ENCODE data around the gene EFCAB8.
"Not testable (repeated sequence)": the region's sequence is repeated elsewhere in the genome, so short reads cannot be mapped to it uniquely, and the experiment has no call there.

EFCAB8 gene

GRCh38 chr20:32842688-32843524 is 15.8 kb upstream of the EFCAB8 start:
- no peak for DNase-seq

- DNase-seq, result no peak
These were observed 12.9 kb upstream of the EFCAB8 start for GRCh38 chr20:32845786-32846185.

- DNase-seq, result no peak
These were observed 11.9 kb upstream of the EFCAB8 start for GRCh38 chr20:32846852-32847251.

- DNase-seq, result no peak
These were observed 10.8 kb upstream of the EFCAB8 start for GRCh38 chr20:32847964-32848363.

- no peak for DNase-seq
These were observed 9.9 kb upstream of the EFCAB8 start for GRCh38 chr20:32848846-32849245.

- no peak for DNase-seq
These were observed 9.1 kb upstream of the EFCAB8 start for GRCh38 chr20:32849577-32849976.

- no peak for DNase-seq
These were observed 3.3 kb upstream of the EFCAB8 start for GRCh38 chr20:32855387-32855786.

GRCh38 chr20:32858189-32858588 is 534 bp upstream of the EFCAB8 start:
- DNase-seq, result no peak

- no peak for DNase-seq
These were observed 2.7 kb downstream of the EFCAB8 start for GRCh38 chr20:32861446-32861845.

GRCh38 chr20:32869562-32869961 is 10.8 kb downstream of the EFCAB8 start:
- DNase-seq, result no peak

- not testable (repeated sequence) for DNase-seq
These were observed 11.8 kb downstream of the EFCAB8 start for GRCh38 chr20:32870526-32870925.

- no peak for DNase-seq
These were observed 12.3 kb downstream of the EFCAB8 start for GRCh38 chr20:32870985-32871384.

GRCh38 chr20:32871627-32872160 is 13.0 kb downstream of the EFCAB8 start:
- no peak for DNase-seq

- no peak for DNase-seq
These were observed 13.5 kb downstream of the EFCAB8 start for GRCh38 chr20:32872266-32872665.

GRCh38 chr20:32875673-32876072 is 16.9 kb downstream of the EFCAB8 start:
- DNase-seq, result no peak

GRCh38 chr20:32877507-32877906 is 18.8 kb downstream of the EFCAB8 start:
- no peak for DNase-seq

GRCh38 chr20:32878820-32879219 is 20.1 kb downstream of the EFCAB8 start:
- no peak for DNase-seq

GRCh38 chr20:32879538-32879937 is 20.8 kb downstream of the EFCAB8 start:
- no peak for DNase-seq

- DNase-seq, result no peak
These were observed 21.9 kb downstream of the EFCAB8 start for GRCh38 chr20:32880635-32881034.

GRCh38 chr20:32883081-32883480 is 24.4 kb downstream of the EFCAB8 start:
- DNase-seq, result no peak

GRCh38 chr20:32885185-32885584 is 26.5 kb downstream of the EFCAB8 start:
- no peak for DNase-seq

- DNase-seq, result no peak
These were observed 27.2 kb downstream of the EFCAB8 start for GRCh38 chr20:32885952-32886351.

GRCh38 chr20:32886652-32887051 is 27.9 kb downstream of the EFCAB8 start:
- no peak for DNase-seq

- no peak for DNase-seq
These were observed 28.8 kb downstream of the EFCAB8 start for GRCh38 chr20:32887492-32887891.

- DNase-seq, result no peak
These were observed 29.9 kb downstream of the EFCAB8 start for GRCh38 chr20:32888636-32889035.
